SK-N-SH treated with all-trans-retinoic acid at 6 μM for 48 hours (cell line): Measurements from ENCODE around the gene BPIFB1.

Source experiments
- RARB ChIP-seq: fragments of 250-450 bp; sonication (Bioruptor Pico); IDR thresholded peaks from 2 replicates; pipeline ENCODE4 v1.8.0; 2021; ENCODE audit warnings: mild to moderate bottlenecking, moderate library complexity
- SNAI2 ChIP-seq: fragments of 250-450 bp; sonication (Bioruptor Pico); IDR thresholded peaks from 2 replicates; pipeline ENCODE4 v1.5.0; 2020; ENCODE audit warnings: mild to moderate bottlenecking, moderate library complexity

DNA sequence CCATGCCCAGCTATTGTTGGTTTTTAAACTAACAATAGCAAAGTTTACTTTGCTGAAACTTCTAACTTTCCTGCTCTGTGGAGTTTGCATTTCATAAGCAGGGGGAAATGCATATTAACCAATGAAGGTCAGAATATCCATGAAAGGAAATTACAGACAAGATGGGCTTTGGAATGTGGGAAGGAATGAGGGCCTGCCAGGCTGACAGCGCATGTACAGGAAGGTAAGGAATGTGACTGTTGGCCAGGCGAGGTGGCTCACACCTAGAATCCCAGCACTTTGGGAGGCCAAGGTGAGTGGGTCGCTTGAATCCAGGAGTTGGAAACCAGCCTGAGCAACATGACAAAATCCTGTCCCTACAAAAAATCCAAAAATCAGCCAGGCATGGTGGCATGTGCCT lies 68.7 kb downstream of the BPIFB1 start:
- TF ChIP-seq SNAI2 (CRISPR knock-in tag) = no peak
- TF ChIP-seq RARB (CRISPR knock-in tag) = no peak
